ENCODE data around the gene CAMKMT.

Gene CAMKMT

GRCh38 chr2:44596537-44597320 lies 235.0 kb downstream of the CAMKMT start:
- DNase-seq (ENCODE audit: low read depth in 2 of 2): no peak

GRCh38 chr2:44598330-44599119 lies 236.8 kb downstream of the CAMKMT start:
- no peak for DNase-seq (ENCODE audit: low read depth in 2 of 2)

- no peak for DNase-seq (ENCODE audit: low read depth in 2 of 2)
These were observed 237.4 kb downstream of the CAMKMT start for GRCh38 chr2:44599130-44599529.

- no peak for DNase-seq (ENCODE audit: low read depth in 2 of 2)
These were observed 240.7 kb downstream of the CAMKMT start for GRCh38 chr2:44602446-44602845.

GRCh38 chr2:44605511-44605910 lies 243.8 kb downstream of the CAMKMT start:
- DNase-seq (ENCODE audit: low read depth in 2 of 2): no peak

GRCh38 chr2:44612276-44612675 lies 250.5 kb downstream of the CAMKMT start:
- DNase-seq (ENCODE audit: low read depth in 2 of 2): no peak

- DNase-seq (ENCODE audit: low read depth in 2 of 2): no peak
These were observed 253.2 kb downstream of the CAMKMT start for GRCh38 chr2:44614940-44615339.

GRCh38 chr2:44615950-44616518 lies 254.3 kb downstream of the CAMKMT start:
- DNase-seq (ENCODE audit: low read depth in 2 of 2): no peak

GRCh38 chr2:44616667-44617155 lies 255.0 kb downstream of the CAMKMT start:
- no peak for DNase-seq (ENCODE audit: low read depth in 2 of 2)

GRCh38 chr2:44618251-44619023 lies 256.7 kb downstream of the CAMKMT start:
- no peak for DNase-seq (ENCODE audit: low read depth in 2 of 2)

- DNase-seq (ENCODE audit: low read depth in 2 of 2): no peak
These were observed 258.6 kb downstream of the CAMKMT start for GRCh38 chr2:44620189-44620990.

- DNase-seq (ENCODE audit: low read depth in 2 of 2): no peak
These were observed 262.0 kb downstream of the CAMKMT start for GRCh38 chr2:44623622-44624351.

- no peak for DNase-seq (ENCODE audit: low read depth in 2 of 2)
These were observed 266.6 kb downstream of the CAMKMT start for GRCh38 chr2:44628297-44628696.

GRCh38 chr2:44632931-44633689 lies 271.4 kb downstream of the CAMKMT start:
- DNase-seq (ENCODE audit: low read depth in 2 of 2): no peak

GRCh38 chr2:44635725-44636124 lies 274.0 kb downstream of the CAMKMT start:
- DNase-seq (ENCODE audit: low read depth in 2 of 2): no peak

- no peak for DNase-seq (ENCODE audit: low read depth in 2 of 2)
These were observed 276.9 kb downstream of the CAMKMT start for GRCh38 chr2:44638649-44639048.

GRCh38 chr2:44639399-44639798 lies 277.7 kb downstream of the CAMKMT start:
- DNase-seq (ENCODE audit: low read depth in 2 of 2): no peak

GRCh38 chr2:44642123-44642857 lies 280.5 kb downstream of the CAMKMT start:
- no peak for DNase-seq (ENCODE audit: low read depth in 2 of 2)

GRCh38 chr2:44645937-44646336 lies 284.2 kb downstream of the CAMKMT start:
- no peak for DNase-seq (ENCODE audit: low read depth in 2 of 2)

All from activated CD4-positive, alpha-beta T cell treated with anti-CD3 and anti-CD28 coated beads for 24 hours (primary cell).